Measurements from ENCODE around the gene OBSCN. TPM values are rescaled to one million over a fixed set of nuclear protein-coding genes. Genes with fewer than 3 reads are reported as not detected.

Gene OBSCN
- total RNA-seq, 1 donor from 2014 or later = 3.4 TPM

DNA sequence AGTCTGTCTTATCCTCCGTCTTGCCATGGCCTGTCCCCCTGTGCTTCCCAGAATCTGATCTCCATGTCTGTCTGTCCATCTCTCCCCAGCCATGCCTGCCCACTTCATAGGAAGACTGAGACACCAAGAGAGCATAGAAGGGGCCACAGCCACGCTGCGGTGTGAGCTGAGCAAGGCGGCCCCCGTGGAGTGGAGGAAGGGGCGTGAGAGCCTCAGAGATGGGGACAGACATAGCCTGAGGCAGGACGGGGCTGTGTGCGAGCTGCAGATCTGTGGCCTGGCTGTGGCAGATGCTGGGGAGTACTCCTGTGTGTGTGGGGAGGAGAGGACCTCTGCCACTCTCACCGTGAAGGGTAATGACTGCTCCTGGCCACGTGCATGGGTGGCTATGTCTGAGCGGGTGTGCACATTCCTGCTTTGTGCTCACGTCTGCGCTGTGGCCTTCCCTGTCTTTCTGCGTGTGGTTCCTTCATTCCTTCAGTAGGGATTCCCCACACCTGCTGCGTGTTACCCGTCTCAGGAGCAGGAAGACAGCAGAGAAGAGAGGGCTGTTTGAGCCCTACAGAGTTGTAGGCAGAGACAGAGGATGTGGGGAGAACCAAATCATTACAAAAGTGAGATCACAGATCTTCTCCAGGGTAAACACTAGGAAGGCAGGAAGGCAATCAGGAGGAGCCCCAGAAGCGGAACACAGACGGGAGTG, 80.8 kb downstream of the OBSCN start:
- DNase-seq (ENCODE audit: low read depth, low spot score) = no peak

GRCh38 chr1:228289239-228289849, 81.5 kb downstream of the OBSCN start:
- DNase-seq (ENCODE audit: low read depth, low spot score) = no peak

DNA sequence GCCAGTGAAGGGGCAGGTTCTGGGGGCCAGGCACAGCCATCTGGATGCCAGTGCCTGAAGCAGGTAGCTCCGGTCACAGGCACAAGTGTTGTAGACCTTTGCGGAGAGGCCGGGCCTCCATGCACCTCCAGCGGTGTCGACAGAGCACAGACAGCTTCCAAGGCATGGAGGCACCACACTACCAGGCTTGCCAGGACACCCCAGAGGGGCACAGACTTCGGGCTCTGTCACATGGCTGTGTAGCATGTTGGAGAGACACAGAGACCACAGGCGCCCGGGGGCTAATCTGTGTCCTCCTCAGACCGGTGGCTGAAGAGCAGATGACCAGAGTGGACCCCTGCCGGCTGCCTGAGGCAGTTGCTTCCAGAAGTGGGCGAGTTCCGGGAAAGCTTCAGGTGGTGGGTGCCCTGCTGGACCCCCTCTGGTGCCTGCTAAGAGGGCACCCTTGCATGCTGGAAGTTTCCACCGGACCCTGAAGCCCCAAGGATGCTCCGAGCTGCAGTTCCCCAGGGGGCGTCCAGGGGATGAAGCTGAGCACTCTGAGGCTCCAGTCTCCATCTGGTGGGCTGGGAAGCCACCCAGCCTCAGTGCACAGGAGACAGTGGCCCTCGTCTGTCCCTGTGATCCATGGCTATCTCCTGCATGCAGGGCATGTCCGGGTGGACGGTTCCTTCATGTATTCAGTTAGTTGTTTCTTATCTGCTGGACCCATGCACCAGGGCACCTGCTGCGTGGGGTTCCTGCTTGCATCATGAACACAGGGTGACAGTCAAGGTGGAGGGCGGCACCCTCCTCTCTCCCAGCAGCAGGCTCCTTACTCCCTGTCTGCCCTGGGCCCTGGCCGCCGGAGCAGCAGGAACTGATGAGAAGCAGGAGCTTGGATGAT, 82.4 kb downstream of the OBSCN start:
- no peak for DNase-seq (ENCODE audit: low read depth, low spot score)

DNA sequence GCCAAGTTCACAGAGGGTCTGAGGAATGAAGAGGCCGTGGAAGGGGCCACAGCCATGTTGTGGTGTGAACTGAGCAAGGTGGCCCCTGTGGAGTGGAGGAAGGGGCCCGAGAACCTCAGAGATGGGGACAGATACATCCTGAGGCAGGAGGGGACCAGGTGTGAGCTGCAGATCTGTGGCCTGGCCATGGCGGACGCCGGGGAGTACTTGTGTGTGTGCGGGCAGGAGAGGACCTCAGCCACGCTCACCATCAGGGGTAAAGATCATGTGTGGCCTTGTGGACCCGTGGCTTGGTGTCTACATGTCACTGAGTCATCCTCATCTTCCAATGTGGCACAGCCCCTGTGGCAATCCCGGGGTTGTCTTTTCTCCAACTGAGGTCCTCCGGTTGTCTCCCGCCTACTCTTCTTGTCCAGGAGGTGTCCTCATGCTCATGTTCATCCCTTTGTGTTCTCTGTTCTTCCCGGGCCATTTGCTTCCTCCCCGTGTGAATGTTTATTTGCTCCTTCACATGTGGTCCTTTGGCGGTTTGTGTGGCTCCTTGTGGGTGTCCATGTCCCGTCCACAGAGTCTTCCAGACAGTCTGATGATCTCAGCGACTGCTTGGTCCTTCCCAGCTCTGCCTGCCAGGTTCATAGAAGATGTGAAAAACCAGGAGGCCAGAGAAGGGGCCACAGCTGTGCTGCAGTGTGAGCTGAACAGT, 84.2 kb downstream of the OBSCN start:
- no peak for DNase-seq (ENCODE audit: low read depth, low spot score)

GRCh38 chr1:228292609-228292911, 84.7 kb downstream of the OBSCN start:
- DNase-seq (ENCODE audit: low read depth, low spot score) = no peak

DNA sequence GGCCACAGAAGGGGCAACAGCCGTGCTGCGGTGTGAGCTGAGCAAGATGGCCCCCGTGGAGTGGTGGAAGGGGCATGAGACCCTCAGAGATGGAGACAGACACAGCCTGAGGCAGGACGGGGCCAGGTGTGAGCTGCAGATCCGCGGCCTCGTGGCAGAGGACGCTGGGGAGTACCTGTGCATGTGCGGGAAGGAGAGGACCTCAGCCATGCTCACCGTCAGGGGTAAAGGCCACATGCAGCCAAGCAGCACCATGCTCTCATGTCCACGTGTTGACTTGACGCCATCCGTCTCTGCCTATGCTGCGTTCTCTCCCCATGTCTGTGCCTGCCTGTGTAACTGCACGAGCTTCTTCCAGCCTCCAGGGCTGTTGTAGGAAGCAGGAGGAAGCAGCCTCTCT, 85.5 kb downstream of the OBSCN start:
- no peak for DNase-seq (ENCODE audit: low read depth, low spot score)

- DNase-seq (ENCODE audit: low read depth, low spot score) = no peak
These were observed 86.1 kb downstream of the OBSCN start for GRCh38 chr1:228293816-228294500.

- DNase-seq (ENCODE audit: low read depth, low spot score) = no peak
These were observed 86.9 kb downstream of the OBSCN start for GRCh38 chr1:228294717-228295116.

GRCh38 chr1:228295201-228295600, 87.4 kb downstream of the OBSCN start:
- DNase-seq (ENCODE audit: low read depth, low spot score) = no peak

DNA sequence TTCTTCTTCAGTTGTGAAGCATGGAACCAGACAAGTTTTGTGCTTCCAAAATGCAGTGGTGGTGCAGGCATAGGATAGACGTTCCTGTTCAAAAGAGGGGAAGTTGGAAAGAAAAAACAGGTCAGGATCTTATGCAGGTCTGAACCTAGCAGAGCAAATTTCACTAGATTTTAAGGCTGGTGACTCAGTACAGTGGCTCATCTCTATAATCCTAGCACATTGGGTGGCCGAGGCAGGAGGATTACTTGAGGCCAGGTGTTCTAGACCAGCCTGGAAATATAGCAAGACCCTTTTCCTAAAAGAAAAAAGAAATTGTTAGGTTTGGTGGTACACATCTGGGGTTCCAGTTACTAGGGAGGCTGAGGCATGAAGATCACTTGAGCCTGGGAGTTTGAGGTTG, 88.1 kb downstream of the OBSCN start:
- no peak for DNase-seq (ENCODE audit: low read depth, low spot score)

GRCh38 chr1:228297242-228297641, 89.4 kb downstream of the OBSCN start:
- no peak for DNase-seq (ENCODE audit: low read depth, low spot score)

DNA sequence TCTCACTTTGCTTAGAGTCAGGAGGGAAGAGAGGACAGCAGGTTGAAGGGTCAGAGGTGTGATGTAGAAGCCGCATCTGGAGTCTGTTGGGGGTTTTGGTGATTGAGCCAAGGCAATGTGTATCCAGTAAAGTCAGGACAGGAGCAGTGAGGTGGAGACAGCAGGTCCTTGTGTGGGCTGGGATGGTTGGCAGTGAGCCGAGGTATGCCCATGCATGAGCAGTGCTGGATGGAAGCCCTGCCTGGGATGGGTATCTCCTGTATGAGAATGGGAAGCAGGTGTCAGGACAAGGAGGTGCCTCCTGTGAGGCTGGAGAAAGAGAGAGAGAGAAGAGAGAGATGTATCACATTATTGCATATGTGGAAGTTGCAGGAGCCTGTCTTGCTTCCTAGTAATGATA, 90.0 kb downstream of the OBSCN start:
- DNase-seq (ENCODE audit: low read depth, low spot score) = no peak

DNA sequence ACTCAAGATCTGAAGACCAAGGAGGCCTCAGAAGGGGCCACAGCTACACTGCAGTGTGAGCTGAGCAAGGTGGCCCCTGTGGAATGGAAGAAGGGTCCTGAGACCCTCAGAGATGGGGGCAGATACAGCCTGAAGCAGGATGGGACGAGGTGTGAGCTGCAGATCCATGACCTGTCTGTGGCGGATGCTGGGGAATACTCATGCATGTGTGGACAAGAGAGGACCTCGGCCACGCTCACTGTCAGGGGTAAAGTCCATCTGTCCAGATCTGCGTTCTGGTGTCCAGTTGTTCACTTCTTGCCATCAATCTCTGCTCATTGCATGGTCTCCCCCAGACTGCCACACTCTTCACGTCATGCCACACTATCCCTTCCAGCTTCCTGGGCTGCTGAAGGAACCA, 90.6 kb downstream of the OBSCN start:
- no peak for DNase-seq (ENCODE audit: low read depth, low spot score)

- DNase-seq (ENCODE audit: low read depth, low spot score) = no peak
These were observed 91.4 kb downstream of the OBSCN start for GRCh38 chr1:228299211-228299610.

DNA sequence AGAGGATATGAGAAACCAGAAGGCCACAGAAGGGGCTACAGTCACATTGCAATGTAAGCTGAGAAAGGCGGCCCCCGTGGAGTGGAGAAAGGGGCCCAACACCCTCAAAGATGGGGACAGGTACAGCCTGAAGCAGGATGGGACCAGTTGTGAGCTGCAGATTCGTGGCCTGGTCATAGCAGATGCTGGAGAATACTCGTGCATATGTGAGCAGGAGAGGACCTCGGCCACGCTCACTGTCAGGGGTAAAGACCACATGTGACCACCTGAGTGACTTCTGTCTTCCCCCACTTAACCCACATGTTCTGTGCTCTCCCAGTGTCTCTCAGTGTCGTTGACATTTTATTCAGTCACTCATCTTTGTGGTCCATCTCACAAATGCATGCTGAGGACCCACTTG, 92.1 kb downstream of the OBSCN start:
- DNase-seq (ENCODE audit: low read depth, low spot score) = no peak

GRCh38 chr1:228302086-228302485, 94.2 kb downstream of the OBSCN start:
- no peak for DNase-seq (ENCODE audit: low read depth, low spot score)

GRCh38 chr1:228303596-228303995, 95.8 kb downstream of the OBSCN start:
- no peak for DNase-seq (ENCODE audit: low read depth, low spot score)

- DNase-seq (ENCODE audit: low read depth, low spot score) = no peak
These were observed 96.4 kb downstream of the OBSCN start for GRCh38 chr1:228304225-228304624.

- no peak for DNase-seq (ENCODE audit: low read depth, low spot score)
These were observed 97.0 kb downstream of the OBSCN start for GRCh38 chr1:228304766-228305395.

DNA sequence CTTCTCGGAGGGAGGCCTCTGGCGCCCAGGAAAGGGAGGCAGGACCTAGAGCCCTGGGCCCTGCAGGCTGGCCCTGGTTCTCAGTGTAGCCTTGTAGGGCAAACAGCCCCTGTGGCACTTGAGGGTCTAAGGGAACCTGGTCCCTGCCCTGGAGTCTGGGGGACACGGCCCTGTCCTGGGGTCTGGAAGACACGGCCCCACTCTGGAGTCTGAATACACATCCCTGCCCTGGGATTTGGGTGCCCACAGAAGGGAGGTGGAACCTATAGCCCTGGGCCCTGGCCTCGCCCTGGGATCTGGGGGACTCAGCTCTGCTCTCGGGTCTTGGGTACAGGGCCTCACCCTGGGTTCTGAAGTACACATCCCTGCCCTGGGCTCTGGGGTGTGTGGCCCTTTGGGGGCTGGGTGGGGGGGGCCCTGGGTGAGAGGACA, 97.9 kb downstream of the OBSCN start:
- DNase-seq (ENCODE audit: low read depth, low spot score) = no peak
